COLO829 (cell line): ENCODE data around the gene IKZF4.
"Not testable (repeated sequence)": the region's sequence is repeated elsewhere in the genome, so short reads cannot be mapped to it uniquely, and the experiment has no call there.

Experiments
- DNase-seq: peaks from one replicate; pipeline ENCODE4 v3.0.0; 2012; ENCODE audit warnings: low spot score

IKZF4 gene

DNA sequence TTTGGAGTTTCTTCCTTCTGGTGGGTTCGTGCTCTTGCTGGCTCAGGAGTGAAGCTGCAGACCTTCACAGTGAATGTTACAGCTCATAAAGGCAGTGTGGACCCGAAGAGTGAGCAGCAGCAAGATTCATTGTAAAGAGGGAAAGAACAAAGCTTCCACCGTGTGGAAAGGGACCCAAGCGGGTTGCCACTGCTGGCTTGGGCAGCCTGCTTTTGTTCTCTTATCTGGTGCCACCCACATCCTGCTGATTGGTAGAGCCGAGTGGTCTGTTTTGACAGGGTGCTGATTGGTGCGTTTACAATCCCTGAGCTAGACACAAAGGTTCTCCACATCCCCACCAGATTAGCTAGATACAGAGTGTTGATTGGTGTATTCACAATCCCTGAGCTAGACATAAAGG is 21.3 kb upstream of the IKZF4 start:
- not testable (repeated sequence) for DNase-seq

DNA sequence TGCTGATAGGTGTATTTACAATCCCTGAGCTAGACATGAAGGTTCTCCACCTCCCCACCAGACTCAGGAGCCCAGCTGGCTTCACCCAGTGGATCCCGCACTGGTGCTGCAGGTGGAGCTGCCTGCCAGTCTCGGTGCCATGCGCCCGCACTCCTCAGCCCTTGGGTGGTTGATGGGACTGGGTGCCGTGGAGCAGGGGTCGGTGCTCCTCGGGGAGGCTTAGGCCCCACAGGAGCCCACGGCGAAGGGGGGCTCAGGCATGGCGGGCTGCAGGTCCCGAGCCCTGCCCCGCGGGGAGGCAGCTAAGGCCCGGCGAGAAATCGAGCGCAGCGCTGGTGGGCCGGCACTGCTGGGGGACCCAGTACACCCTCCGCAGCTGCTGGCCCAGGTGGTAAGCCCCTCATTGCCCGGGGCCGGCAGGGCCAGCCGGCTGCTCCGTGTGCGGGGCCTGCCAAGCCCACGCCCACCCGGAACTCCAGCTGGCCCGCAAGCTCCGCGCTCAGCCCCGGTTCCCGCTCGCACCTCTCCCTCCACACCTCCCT is 20.8 kb upstream of the IKZF4 start:
- not testable (repeated sequence) for DNase-seq

DNA sequence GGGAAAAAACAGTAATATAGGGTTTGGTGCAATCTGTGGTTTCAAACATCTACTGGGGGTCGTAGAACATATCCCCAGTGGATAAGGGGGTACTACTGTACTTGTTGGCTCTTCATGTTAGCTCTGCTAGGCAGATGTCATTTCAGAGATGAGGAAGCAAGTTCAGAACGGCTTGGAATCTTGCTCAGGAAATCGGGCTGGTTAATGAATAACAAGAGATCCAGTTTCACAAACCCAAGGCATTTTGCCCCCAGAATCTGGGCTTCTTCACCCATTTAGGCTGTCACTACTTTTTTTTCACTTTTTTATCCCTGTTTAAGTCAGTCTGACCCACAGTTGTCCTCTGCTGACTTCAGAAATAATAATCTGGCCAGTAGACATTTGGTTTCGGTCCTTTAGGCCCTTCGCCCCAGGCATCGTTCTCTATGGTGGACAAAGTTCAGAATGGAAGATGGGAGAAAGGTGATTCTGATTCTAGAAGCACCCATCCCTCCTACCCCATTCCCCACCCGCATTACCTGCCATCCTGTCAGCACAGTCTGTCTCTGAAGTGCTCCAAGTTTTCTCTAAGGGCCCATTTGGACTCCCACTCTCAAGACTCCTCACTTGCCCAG is 19.2 kb upstream of the IKZF4 start:
- DNase-seq = no peak

DNA sequence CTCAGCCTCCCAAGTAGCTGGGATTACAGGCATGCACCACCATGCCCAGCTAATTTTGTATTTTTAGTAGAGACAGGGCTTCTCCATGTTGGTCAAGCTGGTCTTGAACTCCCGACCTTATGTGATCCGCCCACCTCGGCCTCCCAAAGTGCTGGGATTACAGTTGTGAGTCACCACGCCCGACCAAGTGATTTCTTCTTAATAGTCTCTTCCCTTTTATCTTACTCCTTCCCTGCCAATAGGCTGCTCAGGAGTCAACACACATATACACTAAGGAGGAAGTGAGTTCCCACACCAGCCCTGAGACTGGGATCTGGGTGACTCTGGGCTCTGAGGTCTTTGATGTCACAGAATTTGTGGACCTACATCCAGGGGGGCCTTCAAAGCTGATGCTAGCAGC is 17.5 kb upstream of the IKZF4 start:
- DNase-seq = not testable (repeated sequence)

DNA sequence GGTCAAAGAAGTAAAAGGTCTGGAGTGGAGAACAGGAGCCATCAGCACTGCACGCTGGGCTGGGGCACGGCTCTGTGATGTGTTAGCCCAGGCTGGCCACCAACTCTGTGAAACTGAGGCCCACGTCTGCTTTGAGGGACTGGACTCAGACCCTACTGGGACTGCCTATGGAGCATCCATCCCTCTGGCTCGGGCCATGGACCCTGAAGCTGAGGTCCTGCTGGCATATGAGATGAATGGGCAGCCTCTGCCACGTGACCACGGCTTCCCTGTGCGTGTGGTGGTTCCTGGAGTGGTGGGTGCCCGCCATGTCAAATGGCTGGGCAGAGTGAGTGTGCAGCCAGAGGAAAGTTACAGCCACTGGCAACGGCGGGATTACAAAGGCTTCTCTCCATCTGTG is 16.6 kb upstream of the IKZF4 start:
- DNase-seq = no peak

DNA sequence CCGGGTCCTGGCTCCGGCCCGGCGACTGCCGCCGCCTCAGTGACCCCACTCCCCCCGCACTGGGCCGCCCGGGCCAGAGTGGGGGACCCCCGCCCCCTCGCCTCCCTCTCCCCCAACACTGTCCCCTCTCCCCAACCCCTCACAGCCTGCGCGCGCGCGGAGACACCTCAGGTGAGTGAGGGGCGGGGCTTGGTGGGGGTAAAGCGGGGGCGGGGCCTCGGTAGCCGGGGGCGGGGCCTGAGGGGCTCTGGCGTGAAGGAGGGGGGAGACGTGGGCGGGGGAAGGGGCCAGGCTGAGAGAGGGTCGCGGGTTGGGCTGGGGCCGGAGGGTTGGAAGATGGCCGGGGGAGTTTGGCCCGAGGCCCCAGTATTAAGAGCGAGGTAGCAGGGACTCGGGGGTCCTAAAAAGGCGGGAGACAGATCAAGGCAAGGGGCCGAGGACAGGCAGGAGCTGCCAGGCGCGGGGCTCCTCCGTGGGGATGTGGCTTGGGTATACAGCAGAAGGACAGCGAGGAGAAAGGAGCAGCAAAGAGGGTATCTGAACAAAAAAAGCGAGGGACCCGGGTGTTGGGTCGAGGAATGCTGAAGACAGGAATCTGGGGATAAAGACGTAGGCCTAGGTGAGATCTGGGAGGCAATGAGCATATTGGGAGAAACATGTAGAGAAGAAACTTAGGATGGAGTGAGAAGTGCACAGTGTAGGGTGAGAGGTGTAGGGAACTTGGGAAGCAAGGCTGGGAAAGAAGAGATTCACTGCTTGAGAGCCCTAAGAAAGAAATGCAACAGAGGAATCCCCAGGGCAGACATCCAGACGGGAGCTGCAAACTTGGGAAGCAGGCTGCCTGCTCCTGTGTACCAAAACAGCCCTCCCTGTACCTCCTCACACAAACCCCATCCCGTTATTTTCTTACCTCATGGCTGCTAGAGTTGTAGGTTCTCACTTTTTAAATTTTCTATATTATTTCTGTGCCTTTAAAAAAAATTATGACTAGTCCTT is 13.0 kb upstream of the IKZF4 start:
- peak; percentile 46 for DNase-seq

DNA sequence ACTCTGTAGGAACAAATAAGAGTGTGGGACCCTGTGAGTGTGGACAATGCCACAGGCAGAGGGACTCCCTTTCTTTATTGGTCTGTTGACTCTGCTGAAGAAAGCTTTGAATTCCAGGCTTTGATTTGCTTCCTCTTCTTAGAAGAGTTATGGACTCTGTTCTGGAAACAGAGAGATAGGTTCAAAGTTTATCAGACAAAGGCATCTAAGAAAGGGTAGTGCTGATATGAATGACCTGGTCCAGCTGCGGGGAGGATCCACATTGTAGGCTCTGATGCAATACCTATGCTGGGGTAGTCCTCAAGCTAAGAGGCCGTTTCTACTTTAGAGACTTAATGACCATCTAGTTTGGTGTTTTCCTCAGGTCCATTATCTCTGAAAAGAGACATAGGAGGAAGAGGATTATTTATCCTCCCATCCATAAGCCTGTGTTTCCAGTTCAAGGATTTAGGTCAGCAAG is 10.7 kb upstream of the IKZF4 start:
- no peak for DNase-seq

DNA sequence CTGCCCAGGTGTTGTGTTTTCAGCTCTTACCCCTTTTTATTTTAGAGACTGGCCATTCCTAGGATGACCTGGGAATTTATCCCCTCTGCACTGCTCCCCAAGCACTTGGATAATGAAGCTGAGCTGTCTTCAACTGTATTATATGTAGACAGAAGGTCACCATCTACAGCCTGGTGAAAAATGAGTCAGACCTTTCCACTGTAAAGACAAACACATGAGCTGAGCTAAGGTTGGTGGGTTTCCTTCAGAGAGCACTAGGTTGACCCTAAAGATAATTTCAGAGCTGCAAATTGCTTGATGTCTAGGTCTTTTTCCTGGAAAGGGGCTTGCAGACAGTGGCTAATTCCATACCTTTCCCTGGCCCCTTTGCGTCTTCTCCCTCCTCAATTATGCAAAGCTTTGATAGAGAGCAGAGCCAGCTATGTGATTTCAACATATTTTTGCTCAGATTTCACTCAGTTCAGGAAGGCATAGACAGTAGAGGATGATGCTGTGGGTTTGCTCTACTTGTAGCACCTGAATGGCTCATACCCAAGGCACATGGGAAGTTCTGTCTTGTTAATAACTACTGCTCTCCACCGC is 9.2 kb upstream of the IKZF4 start:
- DNase-seq = no peak

DNA sequence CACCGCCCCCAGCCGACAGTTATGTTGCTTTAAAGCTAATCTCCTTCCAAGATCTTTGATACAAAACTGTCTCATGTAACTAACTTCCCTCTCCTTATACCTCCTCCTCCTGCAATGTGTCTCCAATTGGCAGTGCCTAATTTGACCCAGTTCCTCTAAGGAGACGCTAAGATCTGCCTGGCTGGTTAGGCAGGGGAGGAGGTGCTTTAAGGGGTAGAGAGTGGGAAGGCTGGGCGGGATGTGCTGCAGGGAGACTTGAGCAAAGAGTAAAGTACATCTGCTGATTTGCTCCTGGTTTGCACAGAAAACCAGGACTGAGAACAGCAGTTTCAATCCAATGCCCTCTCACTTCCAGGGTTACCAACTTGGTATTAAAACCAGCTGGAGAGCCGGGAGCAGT is 7.4 kb upstream of the IKZF4 start:
- no peak for DNase-seq

DNA sequence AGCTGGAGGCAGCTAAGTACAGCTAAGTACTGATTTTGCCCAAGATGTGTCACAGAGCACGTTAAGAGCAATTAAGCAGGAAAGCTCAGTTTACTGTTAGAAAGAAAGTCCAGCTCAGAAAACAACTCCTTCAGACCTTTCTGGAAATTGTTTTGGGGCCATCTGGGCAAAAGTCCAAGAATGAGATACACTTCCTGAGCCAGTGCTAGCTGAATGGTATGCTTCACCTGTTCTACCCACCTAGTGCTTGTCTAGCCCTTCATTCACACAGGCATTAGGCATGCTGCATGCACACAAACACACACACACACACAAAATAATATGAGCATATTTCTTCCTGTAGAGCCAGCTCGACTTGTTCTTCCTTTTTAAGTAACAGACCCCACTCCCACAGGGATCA is 6.6 kb upstream of the IKZF4 start:
- no peak for DNase-seq

DNA sequence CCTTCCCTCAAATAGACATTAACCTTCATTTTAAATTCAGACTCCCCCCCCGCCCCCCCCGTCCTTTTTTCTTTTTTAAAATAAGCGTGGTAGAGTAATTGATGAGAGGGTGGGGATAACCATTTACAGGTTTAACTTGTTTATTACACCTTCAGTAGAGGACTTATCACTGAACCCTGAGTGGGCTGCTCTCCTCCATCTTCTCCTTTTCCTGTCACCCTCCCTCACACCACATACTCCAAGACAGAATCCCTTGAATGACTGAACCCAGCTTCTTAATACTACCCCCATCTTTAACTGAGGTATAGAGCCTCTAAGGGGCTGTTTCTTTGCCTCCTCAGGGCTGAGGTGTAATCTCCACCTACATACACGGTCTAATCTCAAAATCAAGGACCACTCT is 3.7 kb upstream of the IKZF4 start:
- DNase-seq = no peak

DNA sequence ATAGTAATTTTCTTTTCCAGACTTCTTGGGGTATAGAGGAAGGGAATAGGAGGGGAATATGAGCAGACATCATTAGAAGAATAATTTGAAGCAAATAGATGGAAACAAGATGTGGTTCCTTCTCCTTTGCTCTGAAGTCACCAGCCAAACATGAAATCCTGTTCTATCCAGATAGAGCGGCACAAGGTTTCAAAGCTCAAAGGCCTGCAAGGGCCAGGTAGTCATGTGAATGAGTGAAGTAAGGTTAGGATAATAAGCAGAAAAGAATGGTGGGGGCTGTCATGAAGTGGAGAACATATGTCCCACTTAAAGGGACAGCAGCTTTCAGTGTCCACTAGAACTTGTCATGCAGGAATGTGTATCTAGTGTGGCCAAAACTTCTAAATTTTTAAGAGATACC is 2.5 kb upstream of the IKZF4 start:
- DNase-seq = no peak

DNA sequence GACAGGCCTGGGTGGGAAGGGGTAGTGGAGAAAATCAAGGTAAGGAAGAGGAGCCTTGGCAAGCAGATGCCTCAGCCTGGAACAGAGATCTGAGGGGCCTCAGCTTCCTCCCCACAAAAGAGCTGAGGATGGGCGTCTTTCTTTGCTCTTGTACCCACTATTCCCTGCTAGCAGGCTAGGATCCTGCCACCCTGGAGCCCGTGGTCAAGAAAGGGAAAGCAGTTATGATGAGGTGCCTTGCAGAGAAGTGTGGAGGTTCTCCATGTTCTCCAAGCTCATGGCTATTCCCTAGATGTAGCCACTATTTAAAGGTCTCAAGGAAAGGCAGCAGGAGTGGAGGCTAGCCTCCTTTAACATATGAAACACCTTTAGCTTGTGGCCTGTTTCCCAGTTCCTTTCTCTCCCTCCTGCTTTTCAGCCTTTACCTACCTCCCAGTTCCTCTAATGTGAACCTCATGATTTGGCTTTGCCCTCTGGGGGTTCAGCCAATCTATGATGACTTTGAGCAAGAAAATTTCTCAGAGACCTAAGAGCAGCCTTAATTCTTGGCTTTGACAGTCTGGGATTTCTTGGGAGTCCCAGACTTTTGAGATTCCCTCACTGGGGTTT is 1.1 kb downstream of the IKZF4 start:
- no peak for DNase-seq

DNA sequence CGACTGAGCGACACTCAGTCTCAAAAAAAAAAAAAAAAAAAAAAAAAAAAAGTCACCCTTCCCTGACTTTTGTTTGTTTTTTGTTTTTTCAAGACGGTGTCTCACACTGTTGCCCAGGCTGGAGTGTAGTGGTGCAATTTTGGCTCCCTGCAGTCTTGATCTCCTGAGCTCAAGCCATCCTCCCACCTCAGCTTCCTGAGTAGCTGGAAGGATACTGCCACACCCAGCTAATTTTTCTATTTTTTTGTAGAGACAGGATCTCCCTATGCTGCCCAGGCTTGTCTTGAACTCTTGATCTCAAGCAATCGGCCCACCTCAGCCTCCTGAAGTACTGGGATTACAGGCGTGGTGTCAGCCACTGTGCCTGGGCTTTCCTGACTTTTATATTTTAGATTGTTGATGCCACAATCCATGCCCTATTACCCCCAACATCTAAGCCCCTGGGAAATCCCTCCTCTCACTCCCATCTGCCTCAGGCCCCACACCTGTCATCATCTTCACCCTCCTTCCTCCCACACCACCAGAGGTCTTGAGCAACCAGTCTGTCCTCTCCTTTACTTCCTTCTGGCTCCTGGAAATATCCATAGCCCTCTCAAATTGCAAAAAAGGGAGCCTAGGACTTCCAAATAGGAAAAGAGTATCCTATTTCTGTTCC is 7.8 kb downstream of the IKZF4 start:
- DNase-seq = no peak

DNA sequence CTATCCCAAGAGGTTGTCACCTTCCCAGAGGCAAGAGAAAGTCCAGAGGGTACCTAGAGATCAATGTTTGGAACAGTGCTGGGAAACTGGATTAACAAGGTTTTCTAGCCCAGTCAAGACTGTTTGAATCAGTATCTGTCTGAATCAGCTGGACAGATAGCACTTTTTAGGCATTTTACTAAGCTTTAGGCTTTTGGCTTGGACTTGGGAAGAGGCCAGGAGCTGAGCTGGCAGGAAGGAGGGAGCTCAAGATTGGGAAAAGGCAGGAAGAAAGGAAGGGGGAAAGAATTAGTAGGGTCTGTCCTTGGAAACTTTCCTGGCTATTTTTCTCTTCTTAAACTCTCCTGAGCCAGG is 8.3 kb downstream of the IKZF4 start:
- no peak for DNase-seq

DNA sequence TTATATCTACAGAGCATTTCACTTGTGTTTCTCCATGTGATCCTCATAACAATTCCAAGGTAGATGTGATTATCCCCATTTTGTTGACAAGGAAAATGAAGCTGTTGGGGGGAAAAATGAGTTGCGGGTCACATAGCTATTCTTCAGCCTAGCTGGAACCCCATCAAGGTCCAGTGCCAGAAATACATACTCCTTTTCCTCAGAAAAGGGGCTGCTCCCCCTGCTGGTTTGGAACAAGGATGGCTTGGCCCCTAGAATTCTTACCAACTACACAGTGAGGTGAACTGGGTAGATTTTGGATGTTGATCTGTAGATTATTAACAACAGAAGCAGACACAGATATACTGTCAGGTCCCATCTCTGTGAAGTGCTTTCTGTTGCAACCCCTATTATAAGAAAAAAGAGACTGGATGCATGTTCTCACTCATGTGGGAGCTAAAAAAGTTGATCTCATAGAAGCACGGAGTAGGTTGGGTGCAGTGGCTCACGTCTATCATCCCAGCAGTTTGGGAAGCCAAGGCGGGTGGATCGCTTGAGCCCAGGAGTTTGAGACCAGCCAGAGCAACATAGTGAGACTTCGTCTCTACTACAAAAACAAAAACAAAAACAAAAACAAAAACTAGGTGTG is 8.9 kb downstream of the IKZF4 start:
- DNase-seq = peak; percentile 35

DNA sequence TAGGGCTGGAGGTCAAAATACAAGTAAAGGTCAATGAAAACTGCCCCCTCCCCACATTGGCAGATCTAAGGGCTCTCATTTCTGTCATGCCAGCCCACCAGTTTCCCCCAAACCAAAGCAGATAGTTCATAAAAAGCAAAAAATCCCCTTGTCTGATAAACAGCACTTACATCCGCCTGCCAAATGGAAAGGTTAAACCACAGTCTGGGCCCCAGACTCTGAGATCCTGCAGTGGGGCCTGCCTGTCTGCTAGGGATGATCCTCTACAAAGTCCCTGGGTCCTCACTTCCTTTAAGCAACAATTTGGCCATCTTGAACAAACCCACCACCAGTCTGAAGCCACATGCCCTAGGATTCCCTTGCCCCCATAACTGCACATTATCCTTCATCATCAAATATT is 11.1 kb downstream of the IKZF4 start:
- no peak for DNase-seq

DNA sequence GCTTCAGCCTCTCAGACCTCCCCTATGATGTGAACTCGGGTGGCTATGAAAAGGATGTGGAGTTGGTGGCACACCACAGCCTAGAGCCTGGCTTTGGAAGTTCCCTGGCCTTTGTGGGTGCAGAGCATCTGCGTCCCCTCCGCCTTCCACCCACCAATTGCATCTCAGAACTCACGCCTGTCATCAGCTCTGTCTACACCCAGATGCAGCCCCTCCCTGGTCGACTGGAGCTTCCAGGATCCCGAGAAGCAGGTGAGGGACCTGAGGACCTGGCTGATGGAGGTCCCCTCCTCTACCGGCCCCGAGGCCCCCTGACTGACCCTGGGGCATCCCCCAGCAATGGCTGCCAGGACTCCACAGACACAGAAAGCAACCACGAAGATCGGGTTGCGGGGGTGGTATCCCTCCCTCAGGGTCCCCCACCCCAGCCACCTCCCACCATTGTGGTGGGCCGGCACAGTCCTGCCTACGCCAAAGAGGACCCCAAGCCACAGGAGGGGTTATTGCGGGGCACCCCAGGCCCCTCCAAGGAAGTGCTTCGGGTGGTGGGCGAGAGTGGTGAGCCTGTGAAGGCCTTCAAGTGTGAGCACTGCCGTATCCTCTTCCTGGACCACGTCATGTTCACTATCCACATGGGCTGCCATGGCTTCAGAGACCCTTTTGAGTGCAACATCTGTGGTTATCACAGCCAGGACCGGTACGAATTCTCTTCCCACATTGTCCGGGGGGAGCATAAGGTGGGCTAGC is 13.9 kb downstream of the IKZF4 start:
- no peak for DNase-seq

DNA sequence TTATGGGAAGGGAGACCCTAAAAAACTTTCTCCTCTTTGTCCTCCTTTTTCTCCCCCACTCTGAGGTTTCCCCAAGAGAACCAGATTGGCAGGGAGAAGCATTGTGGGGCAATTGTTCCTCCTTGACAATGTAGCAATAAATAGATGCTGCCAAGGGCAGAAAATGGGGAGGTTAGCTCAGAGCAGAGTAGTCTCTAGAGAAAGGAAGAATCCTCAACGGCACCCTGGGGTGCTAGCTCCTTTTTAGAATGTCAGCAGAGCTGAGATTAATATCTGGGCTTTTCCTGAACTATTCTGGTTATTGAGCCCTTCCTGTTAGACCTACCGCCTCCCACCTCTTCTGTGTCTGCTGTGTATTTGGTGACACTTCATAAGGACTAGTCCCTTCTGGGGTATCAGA is 16.3 kb downstream of the IKZF4 start:
- no peak for DNase-seq

DNA sequence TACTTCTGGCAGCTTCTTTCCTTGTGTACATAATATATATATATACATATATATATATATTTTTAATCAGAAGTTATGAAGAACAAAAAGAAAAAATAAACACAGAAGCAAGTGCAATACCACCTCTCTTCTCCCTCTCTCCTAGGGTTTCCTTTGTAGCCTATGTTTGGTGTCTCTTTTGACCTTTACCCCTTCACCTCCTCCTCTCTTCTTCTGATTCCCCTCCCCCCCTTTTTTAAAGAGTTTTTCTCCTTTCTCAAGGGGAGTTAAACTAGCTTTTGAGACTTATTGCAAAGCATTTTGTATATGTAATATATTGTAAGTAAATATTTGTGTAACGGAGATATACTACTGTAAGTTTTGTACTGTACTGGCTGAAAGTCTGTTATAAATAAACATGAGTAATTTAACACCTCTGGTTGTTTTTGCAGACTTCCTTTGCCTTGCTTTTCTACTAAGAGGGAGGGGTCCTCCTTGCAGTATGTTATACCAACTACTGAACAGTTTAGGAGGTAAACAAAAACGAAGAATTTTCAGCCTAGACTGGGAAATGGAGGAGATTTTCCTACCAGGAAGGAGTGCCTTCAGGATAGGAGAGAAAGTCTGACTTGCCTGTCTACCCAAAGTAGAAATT is 17.3 kb downstream of the IKZF4 start:
- DNase-seq = no peak
